PC-9 (cell line): ENCODE measurements around the gene AFAP1.

Experiments
- EZH2 ChIP-seq: fragments of 200-600 bp; sonication (generic); IDR thresholded peaks from 2 replicates; pipeline ENCODE4 v1.8.0; 2017; ENCODE audit warnings: antibody characterized with exemption, low read depth
- TF ChIP-seq, protein P1 (sequence below): fragments of 200-600 bp; sonication (generic); conservative IDR thresholded peaks from 2 replicates; pipeline ENCODE4 v1.6.1; 2017; ENCODE audit warnings: mixed run types, antibody characterized with exemption, mild to moderate bottlenecking, moderate library complexity

DNA sequence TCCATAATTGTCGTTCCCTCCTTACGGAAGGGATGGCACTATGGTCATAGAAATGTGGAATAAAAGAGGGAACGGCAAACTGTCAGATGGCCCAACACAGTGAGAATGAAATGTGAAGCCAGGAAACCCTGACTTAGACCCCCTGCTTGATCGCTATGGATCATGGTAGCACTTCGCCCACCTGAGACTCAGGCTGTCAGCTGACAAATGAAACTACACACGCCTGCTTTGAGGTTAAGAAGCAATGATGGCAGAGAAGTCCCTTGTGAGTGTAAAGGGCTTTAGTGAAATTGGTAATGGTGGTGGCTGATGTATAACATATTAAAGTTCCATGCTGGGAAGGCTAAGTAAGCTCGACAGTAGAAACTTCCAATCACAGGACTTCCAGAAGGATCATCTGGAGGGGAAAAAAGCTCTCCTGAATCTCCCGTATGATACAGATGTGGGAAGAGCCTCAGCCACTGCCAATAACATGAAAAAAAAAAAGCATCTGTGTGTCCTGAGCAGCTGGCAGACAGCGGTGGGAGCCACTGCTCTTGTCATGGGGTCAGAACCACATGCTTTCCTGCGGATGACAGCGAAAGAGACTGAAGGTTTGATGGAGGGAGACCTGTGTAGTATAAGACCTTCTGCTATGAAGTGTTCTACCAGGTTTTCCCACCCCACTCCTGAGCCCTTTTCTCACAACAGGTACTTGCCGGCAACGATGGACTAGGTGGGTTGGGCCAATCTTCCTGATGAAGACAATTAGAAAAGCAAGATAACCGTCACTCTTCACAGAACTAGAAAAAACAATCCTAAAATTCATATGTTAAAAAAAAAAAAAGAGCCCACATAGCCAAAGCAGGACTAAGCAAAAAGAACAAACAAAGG is 107.6 kb downstream of the AFAP1 start:
- no peak for TF ChIP-seq EZH2
- TF ChIP-seq, protein P1, sequence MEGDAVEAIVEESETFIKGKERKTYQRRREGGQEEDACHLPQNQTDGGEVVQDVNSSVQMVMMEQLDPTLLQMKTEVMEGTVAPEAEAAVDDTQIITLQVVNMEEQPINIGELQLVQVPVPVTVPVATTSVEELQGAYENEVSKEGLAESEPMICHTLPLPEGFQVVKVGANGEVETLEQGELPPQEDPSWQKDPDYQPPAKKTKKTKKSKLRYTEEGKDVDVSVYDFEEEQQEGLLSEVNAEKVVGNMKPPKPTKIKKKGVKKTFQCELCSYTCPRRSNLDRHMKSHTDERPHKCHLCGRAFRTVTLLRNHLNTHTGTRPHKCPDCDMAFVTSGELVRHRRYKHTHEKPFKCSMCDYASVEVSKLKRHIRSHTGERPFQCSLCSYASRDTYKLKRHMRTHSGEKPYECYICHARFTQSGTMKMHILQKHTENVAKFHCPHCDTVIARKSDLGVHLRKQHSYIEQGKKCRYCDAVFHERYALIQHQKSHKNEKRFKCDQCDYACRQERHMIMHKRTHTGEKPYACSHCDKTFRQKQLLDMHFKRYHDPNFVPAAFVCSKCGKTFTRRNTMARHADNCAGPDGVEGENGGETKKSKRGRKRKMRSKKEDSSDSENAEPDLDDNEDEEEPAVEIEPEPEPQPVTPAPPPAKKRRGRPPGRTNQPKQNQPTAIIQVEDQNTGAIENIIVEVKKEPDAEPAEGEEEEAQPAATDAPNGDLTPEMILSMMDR, result no peak
